GM19025 (cell line): ENCODE measurements around the gene RARRES2.

ENCODE experiments used
- ATAC-seq: cut with Tn5 transposase; IDR thresholded peaks from one replicate; pipeline ENCODE4 v1.9.1; 2021; ENCODE audit warnings: mild to moderate bottlenecking, low read depth, moderate library complexity; ENCODE audit not compliant: unreplicated experiment

The RARRES2 gene

DNA sequence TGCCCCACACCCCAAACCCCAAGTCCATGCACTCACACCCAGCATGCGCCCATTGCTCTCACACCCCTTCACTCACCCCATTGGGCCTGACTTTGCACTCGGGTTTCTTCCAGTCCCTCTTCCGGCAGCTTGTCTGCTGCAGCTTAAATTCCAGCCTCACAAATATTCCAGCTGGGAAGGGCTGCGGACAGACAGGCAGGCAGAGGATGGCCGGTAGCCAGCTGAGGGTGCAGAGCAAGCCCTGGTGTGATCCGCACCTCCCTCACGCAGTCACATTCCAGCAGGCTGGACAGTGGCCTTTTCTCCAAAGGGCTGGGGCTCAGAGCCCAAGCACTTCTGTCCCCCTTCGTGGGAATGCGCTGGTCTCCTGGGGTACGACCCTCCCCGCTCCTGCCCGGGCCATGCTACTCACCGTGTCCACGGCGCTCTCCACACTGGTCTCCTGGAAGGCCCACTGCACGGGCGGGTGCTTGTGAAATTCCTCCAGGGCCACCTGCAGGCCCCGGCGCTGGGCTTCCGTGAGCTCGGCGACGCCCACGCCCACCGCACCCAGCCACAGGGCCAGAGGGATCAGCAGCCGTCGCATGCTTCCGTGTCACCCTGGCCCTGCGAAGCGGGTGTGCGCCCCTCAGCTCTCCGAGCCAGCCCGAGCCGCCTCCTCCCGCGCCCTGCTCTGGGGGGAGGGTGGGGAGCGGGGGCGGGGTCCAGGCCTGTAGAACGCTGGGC is 1.2 kb downstream of the RARRES2 start:
- no peak for ATAC-seq

DNA sequence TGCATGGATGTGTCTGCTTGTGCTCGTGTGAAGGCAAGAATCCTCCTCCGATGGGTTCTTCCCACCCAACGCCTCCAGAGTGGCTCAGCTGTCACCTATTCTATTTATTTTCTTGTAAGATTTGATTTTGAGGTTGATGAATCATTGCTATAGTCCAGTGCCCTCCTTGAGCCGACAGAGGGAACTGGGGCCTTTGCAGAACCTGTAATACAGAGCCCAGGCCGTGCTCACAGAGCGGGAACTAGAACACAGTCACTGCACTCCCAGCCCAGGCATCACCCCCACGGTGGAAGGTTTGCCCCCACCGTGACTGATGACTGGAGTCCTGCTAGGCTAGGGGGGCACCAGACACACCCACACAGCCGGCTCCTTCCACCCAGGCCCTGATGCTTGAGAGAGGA is 2.0 kb downstream of the RARRES2 start:
- no peak for ATAC-seq

GRCh38 chr7:150338166-150338829 is 3.1 kb downstream of the RARRES2 start:
- ATAC-seq: no peak

DNA sequence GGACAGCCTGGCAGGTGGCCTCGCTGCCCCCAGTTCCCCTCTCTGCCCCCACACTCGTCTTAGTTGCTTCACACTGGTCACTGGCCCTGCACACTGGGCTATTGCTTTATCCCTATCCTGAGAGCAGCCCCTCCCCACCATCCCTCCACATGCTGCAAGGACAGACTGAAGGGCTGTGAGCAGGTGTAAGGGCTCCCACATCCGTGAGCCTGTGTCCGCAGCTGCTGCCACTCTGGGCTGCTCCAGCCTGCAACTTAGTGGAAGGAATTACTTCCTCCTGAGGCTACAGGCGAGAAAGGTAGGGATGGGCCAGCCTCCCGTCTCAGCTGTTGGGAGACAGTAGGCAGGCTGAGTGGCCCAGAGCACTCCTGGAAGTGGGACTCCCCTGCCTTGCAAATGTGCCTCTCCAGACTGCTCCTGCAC is 3.8 kb downstream of the RARRES2 start:
- ATAC-seq: no peak

- ATAC-seq: no peak
These were observed 4.2 kb downstream of the RARRES2 start for GRCh38 chr7:150337179-150337578.

GRCh38 chr7:150336746-150337145 is 4.7 kb downstream of the RARRES2 start:
- ATAC-seq: no peak

DNA sequence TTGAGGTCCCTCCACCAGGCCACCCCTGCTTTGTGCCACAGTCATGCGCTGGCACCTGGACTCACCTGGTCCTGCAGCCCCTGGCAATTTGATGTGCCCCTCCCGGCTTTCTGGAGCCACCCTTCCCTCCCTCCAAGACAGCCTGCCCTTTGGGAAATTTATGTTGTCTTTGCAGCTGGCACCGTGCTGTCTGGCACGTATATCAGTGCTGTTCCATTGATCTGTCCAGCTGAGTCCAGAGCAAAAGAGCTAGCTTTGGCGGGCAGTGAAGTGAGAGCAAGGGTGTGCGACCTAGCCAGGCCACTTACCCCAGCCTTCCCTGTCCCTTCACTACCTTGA is 5.7 kb downstream of the RARRES2 start:
- ATAC-seq: no peak

DNA sequence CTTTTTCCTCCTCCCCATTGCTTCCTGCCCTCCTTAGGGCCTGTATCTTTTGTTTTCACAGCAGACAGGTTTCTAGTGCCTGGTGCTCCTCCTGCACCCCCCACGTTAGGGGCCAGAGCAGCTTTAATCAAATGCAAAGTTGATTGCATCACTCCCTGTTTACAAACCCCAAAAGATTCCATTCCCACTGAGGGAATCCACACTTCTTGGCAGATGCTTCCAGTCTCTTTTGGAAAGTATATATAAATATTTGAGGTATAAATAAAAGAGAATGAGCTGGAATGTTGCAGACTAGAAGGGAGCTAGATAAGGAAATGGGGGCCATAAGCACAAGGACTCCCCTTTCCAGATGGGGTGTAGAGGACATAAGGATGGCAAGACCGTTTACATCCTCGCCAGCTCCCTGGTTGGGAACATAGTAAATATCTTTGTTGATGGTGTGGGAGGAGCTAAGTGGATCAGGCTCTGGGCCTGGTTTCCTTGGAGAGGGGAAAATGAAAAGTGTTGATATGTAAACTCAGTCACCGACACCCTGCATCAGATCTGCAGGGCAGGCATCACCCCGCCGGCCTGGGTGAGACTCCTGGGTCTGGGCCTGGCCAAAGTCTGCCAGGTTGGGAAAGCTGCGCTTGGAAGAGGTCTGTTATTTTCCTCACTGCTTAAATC is 6.2 kb downstream of the RARRES2 start:
- no peak for ATAC-seq

DNA sequence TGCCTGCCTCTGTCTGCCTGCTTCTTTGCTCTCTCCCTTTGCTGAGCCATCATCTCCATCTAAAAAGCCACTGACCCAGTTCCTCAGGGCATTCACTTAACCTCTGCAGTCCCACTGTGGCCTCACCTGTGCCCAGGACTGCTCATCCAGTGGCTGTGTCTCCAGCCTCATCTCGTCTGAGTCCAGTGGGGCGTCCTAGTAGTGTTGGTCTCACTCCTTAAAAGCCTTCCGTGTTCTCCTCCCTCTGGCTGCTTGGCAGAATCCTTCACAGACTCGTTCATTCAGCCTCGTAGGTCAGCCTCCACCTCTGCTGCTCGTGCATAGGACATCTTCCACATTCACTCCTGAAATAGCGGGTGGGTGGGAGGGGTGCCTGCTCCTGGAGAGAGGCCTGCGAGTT is 7.3 kb downstream of the RARRES2 start:
- ATAC-seq: no peak

GRCh38 chr7:150333659-150334058 is 7.8 kb downstream of the RARRES2 start:
- no peak for ATAC-seq

DNA sequence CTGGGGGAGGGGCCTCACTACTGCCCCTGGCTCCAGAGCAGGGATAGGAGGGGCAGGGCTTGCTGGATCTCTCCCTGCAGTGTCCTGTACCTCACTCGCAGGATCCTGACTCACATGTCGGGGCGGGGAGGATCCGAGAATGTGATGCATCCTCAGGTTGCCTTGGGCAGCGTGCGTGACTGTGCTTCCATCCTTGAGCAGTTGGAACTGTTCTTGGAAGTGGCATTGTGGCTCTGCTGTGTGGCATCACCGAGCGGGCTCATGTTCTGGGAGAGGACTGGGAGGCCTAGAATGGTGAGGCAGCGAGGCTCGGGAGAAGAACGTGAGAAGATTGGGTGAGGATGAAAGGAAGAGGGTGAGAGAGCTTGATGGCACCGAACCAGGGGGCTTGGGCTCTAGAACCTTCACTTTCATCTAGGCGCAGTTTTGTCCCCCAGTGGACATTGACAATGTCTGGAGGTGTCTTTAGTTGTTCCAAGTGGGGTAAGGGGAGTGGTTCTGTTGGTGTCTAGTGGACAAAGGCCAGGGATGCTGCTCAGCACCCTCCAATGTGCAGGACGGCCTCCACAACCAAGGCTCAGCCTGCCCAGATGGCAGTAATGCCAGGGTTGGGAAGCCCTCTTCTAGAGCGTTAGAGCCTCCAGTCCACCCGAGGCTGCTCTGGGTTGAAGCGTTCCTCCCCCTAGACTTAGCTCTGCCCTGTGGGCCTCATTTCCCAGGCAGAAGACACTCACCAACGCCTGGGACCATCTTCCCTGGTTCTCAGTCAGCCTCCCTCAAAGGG is 8.4 kb downstream of the RARRES2 start:
- no peak for ATAC-seq

- ATAC-seq: no peak
These were observed 11.1 kb downstream of the RARRES2 start for GRCh38 chr7:150330211-150330885.

DNA sequence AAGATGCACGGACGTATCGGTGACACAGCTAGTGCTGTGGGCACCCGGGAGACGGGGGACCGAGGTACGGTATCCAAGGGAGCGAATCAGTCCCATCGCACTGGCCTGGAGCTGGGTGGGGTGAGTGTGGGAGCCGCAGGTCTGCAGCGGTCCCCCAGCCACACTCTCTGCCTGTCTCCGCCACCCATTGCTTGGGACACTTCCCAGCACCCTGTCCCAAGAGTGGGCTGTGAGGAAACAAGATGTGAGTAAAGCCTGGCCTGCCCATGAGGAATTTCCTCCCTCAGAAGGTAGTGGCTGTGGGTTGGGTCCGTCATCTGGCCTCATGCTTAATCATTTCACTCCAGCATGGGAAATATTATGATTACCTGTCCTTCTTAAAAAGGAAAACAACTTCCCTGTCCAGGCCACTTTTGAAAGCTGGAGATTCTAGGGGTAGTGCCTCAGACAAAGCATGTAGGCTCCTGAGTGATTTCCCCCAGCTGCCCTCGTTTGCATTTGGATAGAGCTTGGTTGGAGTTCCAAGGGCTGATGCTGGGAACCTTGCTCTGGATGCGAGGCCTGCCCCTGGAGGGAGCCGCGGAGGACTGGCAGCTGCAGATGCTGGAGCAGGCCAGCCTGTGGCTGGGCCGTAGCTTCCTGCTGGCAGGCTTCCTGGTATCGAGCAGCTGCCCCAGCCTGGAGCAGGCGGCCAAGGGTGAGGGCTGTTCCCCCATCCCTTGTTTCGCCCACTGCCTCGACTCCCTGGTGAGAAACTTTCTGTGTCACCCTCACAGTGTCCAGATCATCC is 11.9 kb downstream of the RARRES2 start:
- ATAC-seq: no peak

DNA sequence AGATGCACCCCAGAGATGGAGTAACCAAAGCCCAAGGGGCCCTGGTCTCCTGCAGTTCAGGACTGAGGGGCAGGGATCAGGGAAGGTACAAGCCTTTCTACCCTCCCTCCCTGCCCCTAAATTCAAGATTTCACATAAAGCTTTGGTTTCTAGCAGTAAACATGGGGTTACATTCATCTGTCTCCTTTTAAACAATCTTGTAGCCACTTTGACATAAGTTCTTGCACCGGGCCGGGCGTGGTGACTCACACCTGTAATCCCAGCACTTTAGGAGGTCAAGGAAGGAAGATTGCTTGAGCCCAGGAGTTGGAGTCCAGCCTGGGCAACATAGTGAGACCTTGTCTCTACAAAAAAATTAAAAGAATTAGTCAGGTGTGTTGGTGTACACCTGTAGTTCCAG is 14.1 kb downstream of the RARRES2 start:
- no peak for ATAC-seq

GRCh38 chr7:150326657-150327268 is 14.7 kb downstream of the RARRES2 start:
- no peak for ATAC-seq

DNA sequence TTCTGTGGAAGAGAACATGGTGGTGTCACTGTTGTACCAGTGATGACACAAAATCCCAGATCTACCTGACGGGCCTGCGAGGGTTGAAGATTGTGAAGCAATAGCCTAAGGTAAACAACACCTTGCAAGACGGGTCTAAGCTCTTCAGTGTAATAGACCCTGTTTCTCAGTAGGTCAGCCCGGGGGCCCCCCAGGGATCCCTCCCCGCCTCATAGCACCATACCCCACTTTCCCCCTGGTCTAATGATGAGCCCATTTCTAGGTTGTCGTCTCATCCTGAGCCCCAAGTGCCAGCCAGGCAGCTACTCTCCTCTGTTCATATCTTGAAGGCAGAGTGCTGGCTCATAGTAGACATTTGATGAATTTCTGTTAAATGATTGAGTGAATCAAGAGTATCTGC is 15.5 kb downstream of the RARRES2 start:
- ATAC-seq: no peak

GRCh38 chr7:150325110-150325611 is 16.3 kb downstream of the RARRES2 start:
- ATAC-seq: no peak

- ATAC-seq: no peak
These were observed 17.0 kb downstream of the RARRES2 start for GRCh38 chr7:150324373-150324961.
